Measurements from ENCODE around the gene TENM4.

Gene TENM4

DNA sequence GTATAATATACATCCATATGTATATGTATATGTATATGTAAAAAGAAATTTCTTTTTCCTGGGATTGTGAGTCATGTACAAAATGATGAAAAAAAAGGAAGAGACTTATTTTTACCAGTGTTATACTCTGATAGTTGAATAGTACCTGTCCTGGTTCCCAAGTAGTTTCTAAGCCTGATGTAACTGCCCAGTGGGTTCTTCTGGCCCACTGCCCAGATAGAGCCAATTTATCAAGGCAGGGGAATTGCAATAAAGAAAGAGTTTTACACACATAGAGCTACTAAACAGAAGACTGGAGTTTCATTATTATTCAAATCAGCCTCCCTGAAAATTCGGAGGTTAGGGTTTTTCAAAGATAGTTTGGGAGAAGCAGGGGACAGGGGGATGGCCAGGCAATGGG lies 837.0 kb downstream of the TENM4 start:
- Histone ChIP-seq H3K27me3 (ENCODE audit: low read depth, low read length) (no peaks in the 10 kb centered on the region), H3K36me3 (ENCODE audit: control insufficient read depth in 1 of 2, insufficient read depth in 2 of 2, low read length in 2 of 2) (no peaks in the 10 kb centered on the region), H3K27ac (ENCODE audit: low read length) (no peak overlapping the region), H3K4me3 (ENCODE audit: low read depth in 1 of 2, low read length in 2 of 2) (no peak overlapping the region), H3K9me3 (ENCODE audit: control insufficient read depth in 1 of 2, low read length in 2 of 2) (no peaks in the 10 kb centered on the region), H3K4me1 (ENCODE audit: control insufficient read depth in 1 of 2, insufficient read depth in 2 of 2, low read length in 2 of 2) (no peaks in the 10 kb centered on the region)

All from muscle layer of duodenum (tissue), 2 donors.